Stimulated activated memory B cell treated with anti-CD40 and anti-IgM and Interleukin-4, amounts not matched to agents 10 μg/mL and 1 μg/mL and 100 μg/mL, for 72 hours (primary cell): ENCODE measurements around the gene PTTG1IP2.

ENCODE experiments used
- ATAC-seq: fragments of 150-1000 bp; cut with Tn5 transposase; 2 replicates; pipeline ENCODE4 v1.10.0; 2021
- H3K27ac Mint-ChIP-seq: one replicate; pipeline ENCODE4 v1.8.0; 2022; ENCODE audit warnings: mild to moderate bottlenecking, mixed read lengths
- H3K27me3 Mint-ChIP-seq: one replicate; pipeline ENCODE4 v1.8.0; 2022; ENCODE audit warnings: mixed read lengths
- H3K36me3 Mint-ChIP-seq: one replicate; pipeline ENCODE4 v1.8.0; 2022; ENCODE audit warnings: mixed read lengths
- H3K4me1 Mint-ChIP-seq: one replicate; pipeline ENCODE4 v1.8.0; 2022; ENCODE audit warnings: mixed read lengths
- H3K4me3 Mint-ChIP-seq: one replicate; pipeline ENCODE4 v1.8.0; 2022; ENCODE audit warnings: mild to moderate bottlenecking, moderate library complexity, mixed read lengths
- H3K9me3 Mint-ChIP-seq: one replicate; pipeline ENCODE4 v1.8.0; 2022; ENCODE audit warnings: mixed read lengths

The PTTG1IP2 gene

GRCh38 chr7:90511776-90512175 is 42.3 kb downstream of the PTTG1IP2 start:
- no peaks in the 10 kb centered on the region for H3K9me3 Mint-ChIP-seq
- H3K36me3 Mint-ChIP-seq = no peaks in the 10 kb centered on the region
- no peak overlapping the region for H3K4me3 Mint-ChIP-seq
- no peaks in the 10 kb centered on the region for H3K4me1 Mint-ChIP-seq
- no peak for ATAC-seq
- H3K27ac Mint-ChIP-seq = no peak overlapping the region
- H3K27me3 Mint-ChIP-seq = no peaks in the 10 kb centered on the region

- Mint-ChIP-seq H3K9me3 (no peaks in the 10 kb centered on the region), H3K4me1 (no peaks in the 10 kb centered on the region), H3K27ac (no peak overlapping the region), H3K27me3 (no peaks in the 10 kb centered on the region), H3K36me3 (no peaks in the 10 kb centered on the region), H3K4me3 (no peak overlapping the region)
- no peak for ATAC-seq
These were observed 43.4 kb downstream of the PTTG1IP2 start for GRCh38 chr7:90512821-90513254.

GRCh38 chr7:90516257-90516656 is 46.8 kb downstream of the PTTG1IP2 start:
- no peaks in the 10 kb centered on the region for H3K9me3 Mint-ChIP-seq
- H3K4me1 Mint-ChIP-seq = no peaks in the 10 kb centered on the region
- H3K4me3 Mint-ChIP-seq = no peak overlapping the region
- no peak overlapping the region for H3K27ac Mint-ChIP-seq
- H3K27me3 Mint-ChIP-seq = no peaks in the 10 kb centered on the region
- no peak for ATAC-seq
- H3K36me3 Mint-ChIP-seq = no peaks in the 10 kb centered on the region

- no peaks in the 10 kb centered on the region for H3K27me3 Mint-ChIP-seq
These were observed 49.2 kb downstream of the PTTG1IP2 start for GRCh38 chr7:90518630-90519029.

GRCh38 chr7:90520484-90520883 is 51.0 kb downstream of the PTTG1IP2 start:
- H3K4me3 Mint-ChIP-seq = no peak overlapping the region
- no peaks in the 10 kb centered on the region for H3K27me3 Mint-ChIP-seq
- no peak for ATAC-seq
- no peaks in the 10 kb centered on the region for H3K9me3 Mint-ChIP-seq
- no peaks in the 10 kb centered on the region for H3K36me3 Mint-ChIP-seq
- no peak overlapping the region for H3K27ac Mint-ChIP-seq
- H3K4me1 Mint-ChIP-seq = no peaks in the 10 kb centered on the region

More at GRCh38 chr7:90518630-90519029, 49.2 kb downstream of the PTTG1IP2 start:
- no peak for ATAC-seq
- H3K36me3 Mint-ChIP-seq = no peaks in the 10 kb centered on the region
- no peak overlapping the region for H3K27ac Mint-ChIP-seq
- no peaks in the 10 kb centered on the region for H3K4me1 Mint-ChIP-seq
- no peaks in the 10 kb centered on the region for H3K9me3 Mint-ChIP-seq
- no peak overlapping the region for H3K4me3 Mint-ChIP-seq

GRCh38 chr7:90530263-90530662 is 60.8 kb downstream of the PTTG1IP2 start:
- Mint-ChIP-seq H3K4me3 (no peak overlapping the region), H3K27me3 (peaks cover 21% of the 10 kb centered on the region), H3K4me1 (no peaks in the 10 kb centered on the region), H3K27ac (no peak overlapping the region), H3K9me3 (no peaks in the 10 kb centered on the region), H3K36me3 (no peaks in the 10 kb centered on the region)
- ATAC-seq = no peak

GRCh38 chr7:90532231-90532929 is 62.9 kb downstream of the PTTG1IP2 start:
- no peaks in the 10 kb centered on the region for H3K36me3 Mint-ChIP-seq
- H3K4me3 Mint-ChIP-seq = no peak overlapping the region
- no peaks in the 10 kb centered on the region for H3K9me3 Mint-ChIP-seq
- ATAC-seq = peak; percentile 63
- H3K27ac Mint-ChIP-seq = no peak overlapping the region
- H3K4me1 Mint-ChIP-seq = peaks cover 9% of the 10 kb centered on the region
- peaks cover 18% of the 10 kb centered on the region for H3K27me3 Mint-ChIP-seq

GRCh38 chr7:90536449-90536848 is 67.0 kb downstream of the PTTG1IP2 start:
- Mint-ChIP-seq H3K27ac (no peak overlapping the region), H3K4me1 (peaks cover 9% of the 10 kb centered on the region), H3K36me3 (no peaks in the 10 kb centered on the region), H3K27me3 (peaks cover 17% of the 10 kb centered on the region), H3K9me3 (no peaks in the 10 kb centered on the region), H3K4me3 (no peak overlapping the region)
- ATAC-seq = peak; percentile 76

GRCh38 chr7:90538405-90538804 is 69.0 kb downstream of the PTTG1IP2 start:
- H3K27ac Mint-ChIP-seq = no peak overlapping the region
- peaks cover 9% of the 10 kb centered on the region for H3K4me1 Mint-ChIP-seq
- no peak overlapping the region for H3K4me3 Mint-ChIP-seq

GRCh38 chr7:90540406-90540805 is 71.0 kb downstream of the PTTG1IP2 start:
- peaks cover 9% of the 10 kb centered on the region for H3K4me1 Mint-ChIP-seq
- peaks cover 25% of the 10 kb centered on the region for H3K27me3 Mint-ChIP-seq
- no peak for ATAC-seq
- H3K9me3 Mint-ChIP-seq = no peaks in the 10 kb centered on the region
- H3K36me3 Mint-ChIP-seq = no peaks in the 10 kb centered on the region
- H3K27ac Mint-ChIP-seq = no peak overlapping the region
- H3K4me3 Mint-ChIP-seq = no peak overlapping the region

More at GRCh38 chr7:90538405-90538804, 69.0 kb downstream of the PTTG1IP2 start:
- H3K27me3 Mint-ChIP-seq = peaks cover 25% of the 10 kb centered on the region
- H3K9me3 Mint-ChIP-seq = no peaks in the 10 kb centered on the region
- H3K36me3 Mint-ChIP-seq = no peaks in the 10 kb centered on the region
- ATAC-seq = no peak

GRCh38 chr7:90551036-90551435 is 81.6 kb downstream of the PTTG1IP2 start:
- Mint-ChIP-seq H3K4me1 (no peaks in the 10 kb centered on the region), H3K27ac (no peak overlapping the region), H3K36me3 (no peaks in the 10 kb centered on the region), H3K4me3 (no peak overlapping the region), H3K27me3 (no peaks in the 10 kb centered on the region), H3K9me3 (no peaks in the 10 kb centered on the region)
- ATAC-seq = no peak

GRCh38 chr7:90552521-90552920 is 83.1 kb downstream of the PTTG1IP2 start:
- Mint-ChIP-seq H3K4me3 (no peak overlapping the region), H3K9me3 (no peaks in the 10 kb centered on the region), H3K4me1 (no peaks in the 10 kb centered on the region), H3K27ac (no peak overlapping the region), H3K27me3 (no peaks in the 10 kb centered on the region), H3K36me3 (no peaks in the 10 kb centered on the region)
- no peak for ATAC-seq

GRCh38 chr7:90560730-90561129 is 91.3 kb downstream of the PTTG1IP2 start:
- no peak overlapping the region for H3K27ac Mint-ChIP-seq
- H3K9me3 Mint-ChIP-seq = no peaks in the 10 kb centered on the region
- no peak for ATAC-seq
- H3K27me3 Mint-ChIP-seq = no peaks in the 10 kb centered on the region
- H3K4me3 Mint-ChIP-seq = no peak overlapping the region
- H3K36me3 Mint-ChIP-seq = no peaks in the 10 kb centered on the region
- no peaks in the 10 kb centered on the region for H3K4me1 Mint-ChIP-seq
